ENCODE data around the gene INO80B. TPM values are rescaled to one million over a fixed set of nuclear protein-coding genes. Genes with fewer than 3 reads are reported as not detected.
"Not testable (repeated sequence)": the region's sequence is repeated elsewhere in the genome, so short reads cannot be mapped to it uniquely, and the experiment has no call there.

The INO80B gene
- total RNA-seq, 1 experiment from 2014 or later = 34.2 TPM

DNA sequence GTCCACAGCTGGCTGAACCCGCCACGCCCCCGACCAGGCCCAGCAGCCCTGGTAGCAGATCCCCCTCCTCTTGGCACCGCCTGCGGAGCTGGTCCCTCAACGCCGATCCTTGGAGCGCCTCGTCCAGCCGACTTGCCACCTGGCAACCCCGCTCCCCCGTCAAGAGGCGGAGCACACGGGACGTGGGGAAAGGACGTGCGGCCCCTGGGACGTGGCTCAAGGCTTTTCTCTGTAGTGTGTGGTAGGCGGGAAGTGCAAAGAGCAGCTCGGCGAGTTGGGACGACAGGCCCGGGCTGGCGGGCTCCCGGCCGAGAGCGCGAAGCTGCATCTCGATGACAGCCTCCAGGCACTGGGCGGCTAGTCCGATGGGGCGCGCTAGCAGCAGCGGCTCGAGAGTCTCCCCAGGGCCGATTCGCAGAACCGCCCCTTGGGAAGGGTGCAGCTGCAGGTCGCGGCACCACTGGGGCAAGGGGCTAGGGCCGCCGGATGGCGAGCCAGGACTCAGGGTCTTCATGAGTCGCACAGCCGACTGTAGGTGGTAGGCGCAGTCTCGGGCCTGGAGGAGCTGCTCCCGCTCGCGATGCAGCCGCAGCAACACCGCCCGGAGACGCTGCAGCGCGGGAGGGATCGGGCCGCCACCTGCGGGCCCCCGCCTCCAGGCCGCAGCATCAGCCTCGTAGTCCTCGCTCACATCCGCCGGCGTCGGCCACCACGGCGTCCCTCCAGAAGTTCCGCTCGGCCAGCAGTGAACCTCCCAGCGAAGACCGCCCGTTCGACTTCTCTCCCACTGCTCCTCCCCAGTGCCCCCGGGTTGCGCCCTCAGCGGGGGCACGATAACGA is 27.3 kb downstream of the INO80B start:
- CTCF ChIA-PET = interaction anchor here (2.0 kb wide), 1 partner anchor 106 kb away, joined by 7 read pairs; no protein-coding TSS in a partner anchor
- no peaks in the 10 kb centered on the region for H3K9me2 ChIP-seq (ENCODE audit: insufficient read depth)
- no peaks in the 10 kb centered on the region for H4K20me1 ChIP-seq (ENCODE audit: insufficient read depth)
- TSS peak; percentile 28 for BruUV-seq (replicated peaks)
- peak overlapping the region; percentile 92 for H3K4me3 ChIP-seq
- H3K9me3 ChIP-seq (ENCODE audit: insufficient read depth, low read depth) = no peaks in the 10 kb centered on the region
- peaks cover 13% of the 10 kb centered on the region for H3K4me1 ChIP-seq (replicated peaks; ENCODE audit: insufficient read depth)
- peak overlapping the region; percentile 53 for H3K27ac ChIP-seq
- TF ChIP-seq, protein P1, sequence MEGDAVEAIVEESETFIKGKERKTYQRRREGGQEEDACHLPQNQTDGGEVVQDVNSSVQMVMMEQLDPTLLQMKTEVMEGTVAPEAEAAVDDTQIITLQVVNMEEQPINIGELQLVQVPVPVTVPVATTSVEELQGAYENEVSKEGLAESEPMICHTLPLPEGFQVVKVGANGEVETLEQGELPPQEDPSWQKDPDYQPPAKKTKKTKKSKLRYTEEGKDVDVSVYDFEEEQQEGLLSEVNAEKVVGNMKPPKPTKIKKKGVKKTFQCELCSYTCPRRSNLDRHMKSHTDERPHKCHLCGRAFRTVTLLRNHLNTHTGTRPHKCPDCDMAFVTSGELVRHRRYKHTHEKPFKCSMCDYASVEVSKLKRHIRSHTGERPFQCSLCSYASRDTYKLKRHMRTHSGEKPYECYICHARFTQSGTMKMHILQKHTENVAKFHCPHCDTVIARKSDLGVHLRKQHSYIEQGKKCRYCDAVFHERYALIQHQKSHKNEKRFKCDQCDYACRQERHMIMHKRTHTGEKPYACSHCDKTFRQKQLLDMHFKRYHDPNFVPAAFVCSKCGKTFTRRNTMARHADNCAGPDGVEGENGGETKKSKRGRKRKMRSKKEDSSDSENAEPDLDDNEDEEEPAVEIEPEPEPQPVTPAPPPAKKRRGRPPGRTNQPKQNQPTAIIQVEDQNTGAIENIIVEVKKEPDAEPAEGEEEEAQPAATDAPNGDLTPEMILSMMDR (conservative IDR thresholded peaks at IDR 0.05) = no peak
- TF ChIP-seq EZH2 (IDR thresholded peaks at IDR 0.05; ENCODE audit: low read depth) = no peak
- intact Hi-C loops (cut with micrococcal nuclease; ENCODE audit: unreplicated experiment) = loop anchor here (5.0 to 10.0 kb wide), 2 partner anchors 65 to 173 kb away; partner anchors contain the start of gene SEMA4F
- DNase-seq = peak in 1 of 2 experiments; percentile 34
- no peaks in the 10 kb centered on the region for H3K27me3 ChIP-seq (ENCODE audit: insufficient read depth, low read depth)
- H3K79me2 ChIP-seq (ENCODE audit: low read depth) = peaks cover 37% of the 10 kb centered on the region
- H3K36me3 ChIP-seq (ENCODE audit: low read depth) = peaks cover 12% of the 10 kb centered on the region
- peak overlapping the region; percentile 94 for H2AFZ ChIP-seq
- peaks cover 17% of the 10 kb centered on the region; the same call in 1 of the 2 replicates for H3F3A ChIP-seq (ENCODE audit: insufficient read depth, low read depth)
- H3K4me2 ChIP-seq = peak overlapping the region; percentile 89
- POLR2A ChIA-PET (ENCODE audit: unreplicated experiment) = interaction anchor here (0.6 to 0.7 kb wide), 3 partner anchors 23 to 1097 kb away, joined by 5 to 19 read pairs (median 8); partner anchors contain the start of gene ALMS1

DNA sequence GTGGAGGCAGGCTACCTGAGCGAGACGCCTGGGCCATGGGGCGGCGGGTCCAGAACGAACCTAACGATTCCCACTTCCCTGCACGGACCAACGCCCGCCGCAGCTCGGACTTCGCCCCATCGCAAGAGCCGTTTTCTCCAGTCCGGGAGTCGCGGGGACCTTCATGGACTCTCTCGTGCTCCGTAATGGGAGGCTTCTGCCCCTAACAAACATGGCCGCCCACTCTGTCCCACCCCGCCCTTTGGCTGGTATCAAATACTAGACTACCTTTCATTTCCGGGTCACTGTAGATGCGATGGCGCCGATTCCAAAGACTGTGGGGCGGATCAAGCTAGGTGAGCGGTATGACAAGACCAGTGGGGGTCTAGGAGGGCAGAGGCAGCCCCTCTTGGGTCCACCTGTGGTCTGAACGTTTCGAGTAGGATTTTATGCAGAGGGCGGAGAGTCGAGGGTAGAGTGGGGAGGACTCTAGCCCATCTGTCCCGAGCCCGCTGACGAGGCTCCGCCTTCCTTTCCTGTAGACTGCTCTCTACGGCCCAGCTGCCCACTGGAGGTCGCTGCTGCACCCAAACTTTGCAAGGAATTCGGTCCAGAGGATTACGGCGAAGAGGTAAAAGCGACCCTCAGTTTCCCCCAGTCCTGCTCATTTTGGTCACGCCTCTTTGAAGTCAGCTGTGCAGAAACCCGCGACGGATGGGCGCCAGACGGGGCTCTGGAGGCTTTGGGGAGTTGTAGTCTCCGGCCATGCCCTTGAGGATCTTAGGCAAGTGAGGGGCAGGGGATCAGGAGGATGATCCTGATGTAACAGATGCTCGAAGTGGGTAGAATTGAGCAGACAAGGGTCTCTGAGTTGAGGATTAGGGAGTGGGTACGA is 28.2 kb downstream of the INO80B start, which contains the start of the genes CCDC142 and TTC31:
CCDC142 (minus strand) TSS at position 198 of the 874 bp plus-strand sequence; CDS start at position 37, 161 bp downstream.
TTC31 (plus strand) TSS at position 281 of the 874 bp plus-strand sequence; CDS start at position 296, 15 bp downstream.
- Histone ChIP-seq H3K36me3 (ENCODE audit: low read depth) (peaks cover 12% of the 10 kb centered on the region), H3K4me1 (replicated peaks; ENCODE audit: insufficient read depth) (peaks cover 19% of the 10 kb centered on the region), H3F3A (ENCODE audit: insufficient read depth, low read depth) (peaks cover 18% of the 10 kb centered on the region), H3K9me3 (ENCODE audit: insufficient read depth, low read depth) (no peaks in the 10 kb centered on the region), H4K20me1 (ENCODE audit: insufficient read depth) (no peaks in the 10 kb centered on the region), H3K4me3 (peak within 1 kb of the TSS; percentile 92), H3K27me3 (ENCODE audit: insufficient read depth, low read depth) (no peaks in the 10 kb centered on the region), H3K4me2 (peak within 1 kb of the TSS; percentile 89), H2AFZ (peak within 1 kb of the TSS; percentile 94), H3K79me2 (ENCODE audit: low read depth) (peaks cover 37% of the 10 kb centered on the region), H3K9me2 (ENCODE audit: insufficient read depth) (no peaks in the 10 kb centered on the region), H3K27ac (peak within 1 kb of the TSS; percentile 53)
- ChIA-PET POLR2A (ENCODE audit: unreplicated experiment) (interaction anchor here (0.6 to 0.8 kb wide), 4 partner anchors 24 to 1098 kb away, joined by 3 to 19 read pairs (median 6); partner anchors contain the start of gene ALMS1), CTCF (interaction anchor here (2.0 kb wide), 1 partner anchor 105 kb away, joined by 7 read pairs; no protein-coding TSS in a partner anchor)
- no peak for TF ChIP-seq EZH2 (IDR thresholded peaks at IDR 0.05; ENCODE audit: low read depth)
- TF ChIP-seq, protein P1 (conservative IDR thresholded peaks at IDR 0.05) = peak; percentile 91
- intact Hi-C loops (cut with micrococcal nuclease; ENCODE audit: unreplicated experiment) = loop anchor here (1.0 to 10.0 kb wide), 6 partner anchors 24 to 172 kb away; partner anchors contain the start of genes AUP1, HTRA2, INO80B and PCGF1
- BruUV-seq (replicated peaks) = TSS peak; percentile 69
- peak; percentile 89 to 90 for DNase-seq

DNA sequence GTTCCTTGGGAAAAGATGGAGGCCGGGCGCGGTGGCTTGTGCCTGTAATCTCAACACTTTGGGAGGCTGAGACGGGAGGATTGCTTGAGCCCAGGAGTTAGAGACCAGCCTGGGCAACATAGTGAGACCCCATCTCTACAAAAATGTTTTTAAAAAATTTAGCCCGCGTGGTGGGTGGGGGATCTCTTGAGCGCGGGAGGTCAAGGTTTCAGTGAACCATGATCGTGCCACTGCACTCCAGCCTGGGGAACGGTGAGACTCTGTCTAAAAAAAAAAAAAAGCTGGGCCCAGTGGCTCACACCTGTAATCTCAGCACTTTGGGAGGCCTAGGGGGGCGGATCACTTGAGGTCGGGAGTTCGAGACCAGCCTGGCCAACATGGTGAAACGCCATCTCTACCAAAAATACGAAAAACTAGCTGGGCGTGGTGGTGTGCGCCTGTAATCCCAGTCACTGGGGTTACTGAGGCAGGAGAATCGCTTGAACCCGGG is 28.8 kb downstream of the INO80B start:
- H3K27ac ChIP-seq; H3K9me2 ChIP-seq (ENCODE audit: insufficient read depth); BruUV-seq (replicated peaks); H3K27me3 ChIP-seq (ENCODE audit: insufficient read depth, low read depth); H3K9me3 ChIP-seq (ENCODE audit: insufficient read depth, low read depth); H4K20me1 ChIP-seq (ENCODE audit: insufficient read depth); POLR2A ChIA-PET (ENCODE audit: unreplicated experiment): not testable (repeated sequence)
- H2AFZ ChIP-seq = peak overlapping the region; percentile 94
- intact Hi-C loops (cut with micrococcal nuclease; ENCODE audit: unreplicated experiment) = loop anchor here (1.0 to 10.0 kb wide), 6 partner anchors 24 to 171 kb away; partner anchors contain the start of genes AUP1, HTRA2, INO80B and PCGF1
- peaks cover 25% of the 10 kb centered on the region for H3K4me1 ChIP-seq (replicated peaks; ENCODE audit: insufficient read depth)
- peaks cover 37% of the 10 kb centered on the region for H3K79me2 ChIP-seq (ENCODE audit: low read depth)
- DNase-seq = peak in 1 of 2 experiments; percentile 19
- CTCF ChIA-PET = interaction anchor here (0.5 to 2.0 kb wide), 3 partner anchors 14 to 104 kb away, joined by 3 to 7 read pairs (median 4); partner anchors contain the start of genes AUP1 and HTRA2
- H3K4me3 ChIP-seq = peak overlapping the region; percentile 92
- peaks cover 12% of the 10 kb centered on the region for H3K36me3 ChIP-seq (ENCODE audit: low read depth)
- peaks cover 22% of the 10 kb centered on the region for H3F3A ChIP-seq (ENCODE audit: insufficient read depth, low read depth)
- peak overlapping the region; percentile 89 for H3K4me2 ChIP-seq

Measured in PC-9 (cell line).